KOPT-K1 (cell line): ENCODE measurements around the gene AFDN.
"Not testable (repeated sequence)": the region's sequence is repeated elsewhere in the genome, so short reads cannot be mapped to it uniquely, and the experiment has no call there.

Experiments used
- H3K27ac ChIP-seq: fragments of 200-600 bp; sonication (generic); 2 replicates; pipeline ENCODE4 v1.5.1; 2016; ENCODE audit warnings: antibody characterized with exemption, mild to moderate bottlenecking, low read depth, low read length; ENCODE audit not compliant: poor library complexity, severe bottlenecking
- H3K36me3 ChIP-seq: fragments of 200-600 bp; sonication (generic); 2 replicates; pipeline ENCODE4 v1.5.1; 2017; ENCODE audit warnings: antibody characterized with exemption, mild to moderate bottlenecking, low read length, moderate library complexity; ENCODE audit not compliant: insufficient read depth
- H3K9me3 ChIP-seq: fragments of 200-600 bp; sonication (generic); 2 replicates; pipeline ENCODE4 v1.5.1; 2017; ENCODE audit warnings: antibody characterized with exemption, low read length, mild to moderate bottlenecking; ENCODE audit not compliant: insufficient read depth, poor library complexity, severe bottlenecking

Gene AFDN

DNA sequence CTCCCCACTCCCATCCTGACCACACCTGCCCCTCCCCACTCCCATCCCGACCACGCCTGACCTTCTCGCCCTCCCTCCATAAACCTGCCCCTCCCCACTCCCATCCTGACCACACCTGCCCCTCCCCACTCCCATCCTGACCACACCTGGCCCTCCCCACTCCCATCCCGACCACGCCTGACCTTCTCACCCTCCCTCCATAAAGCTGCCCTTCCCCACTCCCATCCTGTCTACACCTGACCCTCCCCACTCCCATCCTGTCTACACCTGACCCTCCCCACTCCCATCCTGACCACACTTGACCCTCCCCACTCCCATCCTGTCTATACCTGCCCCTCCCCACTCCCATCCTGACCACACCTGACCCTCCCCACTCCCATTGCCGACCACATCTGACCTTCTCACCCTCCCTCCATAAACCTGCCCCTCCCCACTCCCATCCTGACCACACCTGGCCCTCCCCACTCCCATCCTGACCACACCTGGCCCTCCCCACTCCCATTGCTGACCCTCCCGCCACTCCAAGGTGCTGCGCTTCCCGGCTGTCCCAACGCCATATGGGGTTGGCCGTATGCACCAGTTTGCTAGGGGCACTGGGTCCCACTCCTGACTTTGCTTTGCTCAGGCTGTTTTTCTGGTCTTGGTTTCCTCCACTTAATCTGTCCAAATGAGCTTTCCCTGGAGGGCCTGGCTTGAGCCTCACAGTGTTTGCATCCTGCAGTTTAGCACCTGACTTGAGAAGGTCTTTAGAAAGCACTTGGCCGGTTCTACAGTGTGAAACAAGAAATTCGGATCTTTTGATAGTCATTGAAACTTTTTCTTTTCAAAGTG, 173.7 kb downstream of the AFDN start:
- Histone ChIP-seq H3K9me3 (no peaks in the 10 kb centered on the region), H3K27ac (no peak overlapping the region), H3K36me3 (no peaks in the 10 kb centered on the region)

DNA sequence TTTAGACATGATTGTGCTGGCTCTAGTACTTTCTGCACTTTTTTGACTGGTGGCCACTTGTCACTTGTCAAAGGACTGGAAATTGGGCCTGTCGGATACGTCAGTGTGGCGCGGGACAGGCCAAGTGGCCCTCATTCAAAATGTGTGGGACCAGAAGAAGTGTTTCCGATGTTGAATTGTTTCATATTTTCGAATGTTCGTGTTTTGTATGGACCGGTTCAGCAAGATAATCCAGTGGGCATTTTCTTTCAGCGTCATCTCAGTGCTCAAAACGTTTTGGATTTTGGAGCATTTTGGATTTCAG, 174.3 kb downstream of the AFDN start:
- Histone ChIP-seq H3K9me3 (no peaks in the 10 kb centered on the region), H3K27ac (no peak overlapping the region), H3K36me3 (no peaks in the 10 kb centered on the region)

DNA sequence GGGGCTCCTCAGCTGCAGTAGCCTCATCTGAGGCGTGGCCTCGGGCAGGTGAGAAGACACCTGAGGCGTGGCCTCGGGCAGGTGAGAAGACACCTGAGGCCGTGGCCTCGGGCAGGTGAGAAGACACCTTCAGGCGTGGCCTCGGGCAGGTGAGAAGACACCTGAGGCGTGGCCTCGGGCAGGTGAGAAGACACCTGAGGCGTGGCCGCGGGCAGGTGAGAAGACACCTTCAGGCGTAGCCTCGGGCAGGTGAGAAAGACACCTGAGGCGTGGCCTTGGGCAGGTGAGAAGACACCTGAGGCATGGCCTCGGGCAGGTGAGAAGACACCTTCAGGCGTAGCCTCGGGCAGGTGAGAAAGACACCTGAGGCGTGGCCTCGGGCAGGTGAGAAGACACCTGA, 174.8 kb downstream of the AFDN start:
- not testable (repeated sequence) for H3K36me3 ChIP-seq, H3K9me3 ChIP-seq, H3K27ac ChIP-seq

DNA sequence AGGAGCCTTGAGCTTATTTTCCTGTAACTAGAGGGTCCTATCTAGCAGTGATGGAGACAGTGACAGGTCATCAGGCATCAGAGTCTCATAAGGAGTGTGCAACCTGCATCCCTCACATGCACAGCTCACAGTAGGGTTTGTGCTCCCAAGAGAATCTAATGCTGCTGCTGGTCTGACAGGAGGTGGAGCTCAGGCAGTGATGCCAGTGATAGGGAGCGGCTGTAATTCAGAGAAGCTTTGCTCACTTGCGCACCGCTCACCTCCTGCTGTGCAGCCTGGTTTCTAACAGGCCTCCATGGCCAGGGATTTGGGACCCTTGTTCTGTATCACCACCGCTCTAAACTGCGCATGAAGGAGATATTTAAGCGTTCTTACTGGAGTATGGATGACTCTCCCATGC, 176.1 kb downstream of the AFDN start:
- H3K27ac ChIP-seq, result no peak overlapping the region
- no peaks in the 10 kb centered on the region for H3K9me3 ChIP-seq
- H3K36me3 ChIP-seq, result no peaks in the 10 kb centered on the region

DNA sequence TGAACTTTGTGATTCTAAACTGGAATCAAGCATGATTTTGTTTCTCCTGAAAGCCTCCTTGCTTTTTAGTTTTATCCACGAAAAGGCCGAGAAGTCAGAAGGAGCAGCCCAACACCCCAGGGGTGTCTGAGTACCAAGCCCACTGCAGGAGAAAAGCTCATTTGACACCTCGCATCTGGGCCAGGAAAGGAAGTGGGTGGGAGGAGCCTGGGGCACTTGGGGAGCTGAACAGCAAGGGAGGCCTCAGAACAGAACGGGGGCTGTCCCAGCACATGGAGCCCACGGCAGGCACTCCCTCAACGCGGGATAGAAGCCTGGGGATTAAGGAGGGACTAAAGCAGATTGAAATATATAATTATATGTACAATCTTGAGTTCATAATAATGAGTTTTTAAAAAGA, 177.3 kb downstream of the AFDN start:
- no peaks in the 10 kb centered on the region for H3K9me3 ChIP-seq
- no peak overlapping the region for H3K27ac ChIP-seq
- H3K36me3 ChIP-seq, result no peaks in the 10 kb centered on the region

DNA sequence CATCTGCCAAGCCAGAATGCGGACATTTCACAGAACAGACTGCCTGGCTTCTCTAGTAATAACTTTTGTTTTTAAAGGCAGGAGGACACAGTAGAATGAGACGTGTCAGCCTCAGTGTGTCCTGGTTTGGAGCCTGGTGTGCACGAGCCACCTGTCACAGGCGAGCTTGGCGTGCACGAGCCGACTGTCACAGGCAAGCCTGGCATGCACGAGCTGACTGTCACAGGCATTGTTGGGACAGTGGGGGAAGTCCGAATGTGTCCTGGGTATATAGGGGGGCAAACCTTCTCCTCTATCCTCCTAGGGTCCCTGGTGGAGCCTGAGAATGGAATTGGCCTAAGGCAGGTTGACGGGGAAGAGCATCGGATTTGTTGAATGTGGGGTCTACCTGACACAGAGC, 178.2 kb downstream of the AFDN start:
- H3K9me3 ChIP-seq, result no peaks in the 10 kb centered on the region
- H3K27ac ChIP-seq, result no peak overlapping the region
- no peaks in the 10 kb centered on the region for H3K36me3 ChIP-seq

DNA sequence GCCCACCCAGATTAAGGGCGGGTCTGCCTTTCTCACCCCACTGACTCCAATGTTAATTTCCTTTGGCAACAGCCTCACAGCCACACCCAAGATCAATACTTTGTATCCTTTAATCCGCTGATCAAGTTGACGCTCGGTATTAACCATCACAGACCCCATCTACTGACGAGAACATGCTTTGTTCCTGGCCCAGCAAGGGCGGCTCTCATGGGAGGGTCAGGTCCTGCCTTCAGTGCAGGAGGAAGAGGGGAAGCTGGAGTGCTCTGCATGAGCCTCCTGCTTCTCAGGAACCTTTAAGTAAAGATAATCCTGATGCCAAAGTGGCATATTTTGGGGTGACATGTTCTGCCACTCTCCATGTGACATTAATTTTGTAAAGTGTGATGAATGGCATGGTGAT, 179.1 kb downstream of the AFDN start:
- H3K36me3 ChIP-seq, result no peaks in the 10 kb centered on the region
- peaks cover 3% of the 10 kb centered on the region for H3K9me3 ChIP-seq
- no peak overlapping the region for H3K27ac ChIP-seq

DNA sequence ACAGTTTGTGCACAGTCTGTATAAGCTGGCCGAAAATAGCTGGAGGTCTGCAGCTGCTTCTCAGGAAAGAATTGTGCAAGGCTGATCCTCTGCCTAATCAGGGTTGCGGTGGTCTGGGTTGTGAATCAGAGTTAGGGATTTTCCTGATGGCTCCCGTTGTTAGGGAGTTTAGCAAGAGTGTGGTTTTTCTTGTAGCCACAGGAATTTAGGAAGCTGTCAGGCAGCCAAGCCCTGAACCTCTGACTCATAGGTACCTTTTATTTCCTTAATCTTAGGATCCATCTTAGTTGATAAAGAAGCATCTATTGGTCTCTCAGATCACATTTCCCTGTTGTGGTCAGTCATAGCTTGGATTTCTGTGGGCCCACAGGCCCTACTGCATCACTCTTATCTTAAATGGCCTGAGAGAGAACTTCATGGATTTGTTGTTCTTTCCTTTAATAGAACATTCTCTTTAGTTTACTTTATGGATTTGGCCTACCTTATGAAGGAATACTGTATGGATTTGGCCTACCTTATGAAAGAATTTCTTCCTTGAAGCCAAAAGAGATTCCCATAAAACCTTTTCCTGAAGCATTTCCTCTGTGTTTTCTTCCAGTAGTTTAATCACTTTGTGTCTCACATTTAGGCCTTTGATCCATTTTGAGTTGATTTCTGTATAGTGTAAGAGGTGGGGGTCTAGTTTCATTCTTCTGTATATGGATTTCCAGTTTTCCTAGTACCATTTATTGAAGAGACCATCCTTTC, 181.1 kb downstream of the AFDN start:
- peaks cover 21% of the 10 kb centered on the region for H3K9me3 ChIP-seq
- H3K36me3 ChIP-seq, result no peaks in the 10 kb centered on the region
- no peak overlapping the region for H3K27ac ChIP-seq

DNA sequence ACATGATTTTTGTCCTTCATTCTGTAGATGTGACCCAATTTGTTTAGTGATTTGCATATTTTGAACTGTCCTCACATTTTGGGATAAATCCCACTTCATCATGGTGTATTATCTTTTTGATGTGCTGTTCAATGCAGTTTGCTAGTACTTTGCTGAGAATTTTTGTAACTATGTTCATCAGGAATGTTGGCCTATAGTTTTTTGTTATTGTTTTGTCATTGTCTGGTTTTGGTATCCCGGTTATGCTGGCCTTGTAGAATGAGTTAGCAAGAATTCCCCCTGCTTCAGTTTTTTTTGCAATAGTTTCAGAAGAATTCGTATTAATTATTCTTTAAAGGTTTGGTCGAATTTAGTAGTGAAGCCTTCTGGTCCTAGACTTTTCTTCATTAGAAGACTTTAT, 182.6 kb downstream of the AFDN start:
- no peak overlapping the region for H3K27ac ChIP-seq
- H3K36me3 ChIP-seq, result no peaks in the 10 kb centered on the region
- H3K9me3 ChIP-seq, result peaks cover 31% of the 10 kb centered on the region

DNA sequence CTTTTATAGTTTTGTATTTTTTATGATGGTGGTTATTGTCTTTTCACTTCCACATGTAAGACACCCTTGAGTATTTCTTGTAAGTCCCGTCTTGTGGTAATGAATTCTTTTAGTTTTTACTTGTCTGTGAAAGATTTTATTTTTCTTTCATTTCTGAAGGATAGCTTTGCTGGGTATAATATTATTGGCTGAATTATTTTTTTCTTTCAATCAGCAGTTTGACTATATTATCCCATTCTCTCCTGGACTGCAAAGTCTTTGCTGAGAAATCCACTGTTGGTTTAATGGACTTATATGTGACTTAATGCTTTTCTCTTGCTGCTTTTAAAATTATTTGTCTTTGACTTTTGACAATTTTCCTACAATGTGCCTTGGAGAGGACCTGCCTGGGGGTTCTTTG, 184.6 kb downstream of the AFDN start:
- Histone ChIP-seq H3K9me3 (peaks cover 38% of the 10 kb centered on the region), H3K27ac (no peak overlapping the region), H3K36me3 (no peaks in the 10 kb centered on the region)

DNA sequence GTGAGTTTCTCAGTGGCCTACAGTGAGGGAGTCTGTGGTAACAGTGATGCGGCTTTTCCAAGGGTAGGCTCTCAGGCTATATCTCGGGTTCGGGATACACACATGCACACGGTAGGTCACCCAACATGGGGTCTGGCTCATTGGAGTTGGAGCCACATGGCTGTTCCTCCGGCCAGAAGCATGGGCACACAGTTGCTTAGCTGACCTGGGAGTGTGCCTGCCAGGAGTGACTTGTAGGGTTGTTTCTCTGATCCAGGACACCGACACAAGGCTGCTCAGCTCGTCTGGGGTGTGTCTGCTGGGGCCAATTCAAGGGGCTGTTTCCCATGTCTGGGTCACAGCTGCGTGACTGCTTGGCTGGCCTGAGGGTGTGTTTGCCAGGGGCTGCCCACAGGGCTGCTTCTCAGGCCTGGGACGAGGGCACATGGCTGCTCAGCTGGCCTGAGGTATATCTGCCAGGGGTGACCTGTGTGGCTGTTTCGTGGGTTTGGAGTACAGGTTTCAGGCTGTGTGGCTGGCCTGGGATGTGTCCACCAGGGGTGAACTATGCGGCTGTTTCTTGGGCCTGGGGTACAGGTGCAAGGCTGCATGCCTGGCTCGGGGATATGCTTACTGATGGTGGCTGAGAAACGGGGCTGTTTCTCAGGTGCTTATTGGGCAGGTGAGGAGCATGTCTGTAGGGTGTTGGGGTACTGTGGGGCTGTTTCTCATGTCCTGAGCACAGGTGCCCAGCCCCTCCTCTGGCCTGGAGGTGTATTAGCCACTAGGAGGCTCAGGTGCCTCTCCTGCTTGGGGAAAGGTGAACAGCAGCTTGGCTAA, 185.9 kb downstream of the AFDN start:
- Histone ChIP-seq H3K9me3 (peaks cover 38% of the 10 kb centered on the region), H3K27ac (no peak overlapping the region), H3K36me3 (no peaks in the 10 kb centered on the region)

DNA sequence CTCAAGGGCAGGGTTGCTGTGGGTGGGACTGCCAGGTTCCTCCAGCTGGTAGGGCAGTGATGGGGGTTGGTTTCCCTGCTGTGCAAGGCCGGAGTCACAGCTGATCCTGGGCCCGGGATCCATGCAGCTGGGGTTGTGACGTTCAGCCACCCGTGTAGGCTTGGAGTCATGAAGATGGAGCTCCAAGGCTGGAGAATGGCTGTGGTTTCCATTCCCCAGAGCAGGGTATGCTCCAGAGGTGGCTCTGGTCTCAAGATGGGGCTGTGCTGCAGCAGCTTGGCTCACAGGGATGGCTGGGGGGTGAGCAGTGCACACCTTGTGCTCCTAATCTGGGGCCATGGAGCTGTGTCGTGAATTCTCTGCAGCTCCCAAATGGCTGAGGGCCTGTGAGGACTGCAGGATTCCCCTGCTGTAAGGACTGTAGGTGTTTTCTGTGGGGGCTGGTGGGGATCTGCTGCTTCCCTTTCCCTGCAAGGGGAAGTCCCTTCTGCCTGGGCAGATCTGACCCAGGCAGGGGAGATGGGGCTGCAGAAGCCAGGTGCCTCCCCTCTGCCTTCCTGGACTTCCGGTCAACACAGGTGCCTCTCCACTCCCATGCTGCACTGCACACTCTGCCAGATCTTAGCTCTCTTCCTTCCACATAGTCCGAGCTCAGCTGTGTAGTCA, 186.7 kb downstream of the AFDN start:
- H3K36me3 ChIP-seq, result no peaks in the 10 kb centered on the region
- H3K9me3 ChIP-seq, result peaks cover 38% of the 10 kb centered on the region

DNA sequence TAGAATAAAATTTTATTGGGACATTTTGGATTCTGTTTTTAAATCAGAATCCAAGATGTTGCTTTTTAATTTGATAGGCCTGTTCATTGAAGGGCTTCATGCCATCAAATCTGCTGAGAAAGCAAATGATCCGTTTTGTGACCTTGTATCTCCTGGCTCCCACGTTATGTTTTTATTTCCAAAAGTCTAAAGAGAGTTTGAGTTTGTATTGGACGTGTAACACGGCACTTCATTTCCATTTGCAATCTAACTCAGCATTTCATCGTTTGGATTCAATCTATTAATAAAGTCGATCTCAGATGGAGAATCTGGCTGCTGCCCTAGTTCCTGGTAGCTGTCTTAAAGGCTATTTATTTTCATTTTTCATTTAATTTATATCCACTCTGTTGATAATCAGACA, 187.7 kb downstream of the AFDN start:
- H3K9me3 ChIP-seq, result peaks cover 38% of the 10 kb centered on the region
- no peak overlapping the region for H3K27ac ChIP-seq
- H3K36me3 ChIP-seq, result no peaks in the 10 kb centered on the region

More for the DNA sequence above, 186.7 kb downstream of the AFDN start:
- H3K27ac ChIP-seq, result no peak overlapping the region

DNA sequence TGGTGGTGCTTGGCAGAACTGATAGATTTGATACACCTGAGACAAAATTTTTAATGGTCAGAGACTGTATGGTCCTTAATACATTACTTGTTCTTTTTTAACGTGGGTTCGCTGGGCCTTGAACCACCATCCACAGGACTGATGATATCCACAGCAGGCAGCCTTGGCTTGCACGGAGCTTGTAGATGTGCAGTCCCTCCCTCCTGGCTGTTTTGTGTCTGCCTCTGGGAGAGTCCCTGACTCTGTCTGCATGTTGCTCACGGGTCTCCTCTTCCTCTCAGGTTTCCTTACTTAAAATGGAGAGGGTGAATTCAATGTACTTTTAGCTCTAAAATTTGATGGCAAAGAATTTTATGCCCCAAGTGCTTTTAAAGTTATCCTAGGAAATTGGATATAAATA, 188.3 kb downstream of the AFDN start:
- no peak overlapping the region for H3K27ac ChIP-seq
- no peaks in the 10 kb centered on the region for H3K36me3 ChIP-seq
- peaks cover 38% of the 10 kb centered on the region for H3K9me3 ChIP-seq
